WTC11 (cell line): Measurements from ENCODE around the gene CAB39.

Source experiments
- CREM ChIP-seq: sonication (generic); formaldehyde crosslinking; IDR thresholded peaks from 2 replicates; pipeline ENCODE4 v1.8.1; 2022; ENCODE audit warnings: mild to moderate bottlenecking, missing genetic modification reagents, moderate library complexity
- ELF4 ChIP-seq: sonication (generic); formaldehyde crosslinking; IDR thresholded peaks from 2 replicates; pipeline ENCODE4 v1.8.1; 2022; ENCODE audit warnings: low read depth, mild to moderate bottlenecking, moderate library complexity, missing genetic modification reagents
- GABPB1 ChIP-seq: sonication (generic); formaldehyde crosslinking; IDR thresholded peaks from 2 replicates; pipeline ENCODE4 v1.8.1; 2023; ENCODE audit warnings: mild to moderate bottlenecking, missing genetic modification reagents
- GTF2I ChIP-seq: fragments of 250-450 bp; sonication (Bioruptor Pico); conservative IDR thresholded peaks from 2 replicates; pipeline ENCODE4 v1.4.0; 2021; ENCODE audit warnings: mild to moderate bottlenecking
- MXD4 ChIP-seq: fragments of 250-450 bp; sonication (Bioruptor Pico); IDR thresholded peaks from 2 replicates; pipeline ENCODE4 v1.8.0; 2021; ENCODE audit warnings: mild to moderate bottlenecking, moderate library complexity, borderline replicate concordance
- SP1 ChIP-seq: sonication (generic); formaldehyde crosslinking; conservative IDR thresholded peaks from 2 replicates; pipeline ENCODE4 v1.8.1; 2022; ENCODE audit warnings: missing genetic modification reagents
- TP53 ChIP-seq: sonication (generic); formaldehyde crosslinking; IDR thresholded peaks from 2 replicates; pipeline ENCODE4 v1.8.1; 2023; ENCODE audit warnings: mild to moderate bottlenecking, missing genetic modification reagents
- ZNF121 ChIP-seq: sonication (generic); formaldehyde crosslinking; IDR thresholded peaks from 2 replicates; pipeline ENCODE4 v1.8.0; 2023; ENCODE audit warnings: missing genetic modification reagents
- TF ChIP-seq, protein P1 (sequence below): fragments of 200-600 bp; IDR thresholded peaks from 2 replicates; pipeline ENCODE4 v1.8.0; 2022; ENCODE audit warnings: antibody characterized with exemption
- TF ChIP-seq, protein P2 (sequence below): sonication (generic); formaldehyde crosslinking; conservative IDR thresholded peaks from 2 replicates; pipeline ENCODE4 v1.8.1; 2023; ENCODE audit warnings: mild to moderate bottlenecking, low read depth, missing genetic modification reagents, moderate library complexity
- TF ChIP-seq, protein P3 (sequence below): fragments of 250-450 bp; sonication (Bioruptor Pico); IDR thresholded peaks from 2 replicates; pipeline ENCODE4 v1.8.0; 2021; ENCODE audit warnings: mild to moderate bottlenecking
- TF ChIP-seq, protein P4 (sequence below): sonication (generic); formaldehyde crosslinking; IDR thresholded peaks from 2 replicates; pipeline ENCODE4 v1.8.1; 2023; ENCODE audit warnings: mild to moderate bottlenecking, missing genetic modification reagents, moderate library complexity
- TF ChIP-seq, protein P5 (sequence below): sonication (generic); formaldehyde crosslinking; IDR thresholded peaks from 2 replicates; pipeline ENCODE4 v1.8.0; 2022; ENCODE audit warnings: mild to moderate bottlenecking, missing genetic modification reagents

DNA sequence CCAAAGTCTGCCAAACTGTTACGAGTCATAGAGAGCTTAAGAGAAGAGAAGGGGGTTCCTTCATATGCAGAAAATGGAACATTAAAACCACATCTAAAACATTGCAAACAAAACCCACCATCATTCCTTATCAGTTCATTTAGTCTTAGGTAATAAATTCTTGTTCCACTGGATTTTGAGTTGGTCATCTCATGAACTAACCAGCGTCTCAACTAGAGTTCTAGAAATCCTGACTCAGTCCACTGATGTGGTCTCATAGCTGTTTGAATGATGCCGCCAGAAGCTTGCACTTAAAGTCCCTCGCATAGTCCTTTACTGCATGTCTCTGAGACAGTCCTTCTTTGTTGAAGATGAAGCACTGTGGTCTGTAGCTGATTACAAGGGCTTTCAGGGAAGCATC, 15.0 kb upstream of the CAB39 start:
- TF ChIP-seq, protein P1, sequence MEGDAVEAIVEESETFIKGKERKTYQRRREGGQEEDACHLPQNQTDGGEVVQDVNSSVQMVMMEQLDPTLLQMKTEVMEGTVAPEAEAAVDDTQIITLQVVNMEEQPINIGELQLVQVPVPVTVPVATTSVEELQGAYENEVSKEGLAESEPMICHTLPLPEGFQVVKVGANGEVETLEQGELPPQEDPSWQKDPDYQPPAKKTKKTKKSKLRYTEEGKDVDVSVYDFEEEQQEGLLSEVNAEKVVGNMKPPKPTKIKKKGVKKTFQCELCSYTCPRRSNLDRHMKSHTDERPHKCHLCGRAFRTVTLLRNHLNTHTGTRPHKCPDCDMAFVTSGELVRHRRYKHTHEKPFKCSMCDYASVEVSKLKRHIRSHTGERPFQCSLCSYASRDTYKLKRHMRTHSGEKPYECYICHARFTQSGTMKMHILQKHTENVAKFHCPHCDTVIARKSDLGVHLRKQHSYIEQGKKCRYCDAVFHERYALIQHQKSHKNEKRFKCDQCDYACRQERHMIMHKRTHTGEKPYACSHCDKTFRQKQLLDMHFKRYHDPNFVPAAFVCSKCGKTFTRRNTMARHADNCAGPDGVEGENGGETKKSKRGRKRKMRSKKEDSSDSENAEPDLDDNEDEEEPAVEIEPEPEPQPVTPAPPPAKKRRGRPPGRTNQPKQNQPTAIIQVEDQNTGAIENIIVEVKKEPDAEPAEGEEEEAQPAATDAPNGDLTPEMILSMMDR = no peak
- TF ChIP-seq, protein P2, sequence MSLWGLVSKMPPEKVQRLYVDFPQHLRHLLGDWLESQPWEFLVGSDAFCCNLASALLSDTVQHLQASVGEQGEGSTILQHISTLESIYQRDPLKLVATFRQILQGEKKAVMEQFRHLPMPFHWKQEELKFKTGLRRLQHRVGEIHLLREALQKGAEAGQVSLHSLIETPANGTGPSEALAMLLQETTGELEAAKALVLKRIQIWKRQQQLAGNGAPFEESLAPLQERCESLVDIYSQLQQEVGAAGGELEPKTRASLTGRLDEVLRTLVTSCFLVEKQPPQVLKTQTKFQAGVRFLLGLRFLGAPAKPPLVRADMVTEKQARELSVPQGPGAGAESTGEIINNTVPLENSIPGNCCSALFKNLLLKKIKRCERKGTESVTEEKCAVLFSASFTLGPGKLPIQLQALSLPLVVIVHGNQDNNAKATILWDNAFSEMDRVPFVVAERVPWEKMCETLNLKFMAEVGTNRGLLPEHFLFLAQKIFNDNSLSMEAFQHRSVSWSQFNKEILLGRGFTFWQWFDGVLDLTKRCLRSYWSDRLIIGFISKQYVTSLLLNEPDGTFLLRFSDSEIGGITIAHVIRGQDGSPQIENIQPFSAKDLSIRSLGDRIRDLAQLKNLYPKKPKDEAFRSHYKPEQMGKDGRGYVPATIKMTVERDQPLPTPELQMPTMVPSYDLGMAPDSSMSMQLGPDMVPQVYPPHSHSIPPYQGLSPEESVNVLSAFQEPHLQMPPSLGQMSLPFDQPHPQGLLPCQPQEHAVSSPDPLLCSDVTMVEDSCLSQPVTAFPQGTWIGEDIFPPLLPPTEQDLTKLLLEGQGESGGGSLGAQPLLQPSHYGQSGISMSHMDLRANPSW = no peak
- TF ChIP-seq, protein P3, sequence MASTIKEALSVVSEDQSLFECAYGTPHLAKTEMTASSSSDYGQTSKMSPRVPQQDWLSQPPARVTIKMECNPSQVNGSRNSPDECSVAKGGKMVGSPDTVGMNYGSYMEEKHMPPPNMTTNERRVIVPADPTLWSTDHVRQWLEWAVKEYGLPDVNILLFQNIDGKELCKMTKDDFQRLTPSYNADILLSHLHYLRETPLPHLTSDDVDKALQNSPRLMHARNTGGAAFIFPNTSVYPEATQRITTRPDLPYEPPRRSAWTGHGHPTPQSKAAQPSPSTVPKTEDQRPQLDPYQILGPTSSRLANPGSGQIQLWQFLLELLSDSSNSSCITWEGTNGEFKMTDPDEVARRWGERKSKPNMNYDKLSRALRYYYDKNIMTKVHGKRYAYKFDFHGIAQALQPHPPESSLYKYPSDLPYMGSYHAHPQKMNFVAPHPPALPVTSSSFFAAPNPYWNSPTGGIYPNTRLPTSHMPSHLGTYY = no peak
- TF ChIP-seq SP1 (CRISPR knock-in tag) = no peak
- no peak for TF ChIP-seq GTF2I (CRISPR knock-in tag)
- no peak for TF ChIP-seq TP53 (CRISPR knock-in tag)
- TF ChIP-seq ZNF121 (CRISPR knock-in tag) = no peak
- TF ChIP-seq, protein P4, sequence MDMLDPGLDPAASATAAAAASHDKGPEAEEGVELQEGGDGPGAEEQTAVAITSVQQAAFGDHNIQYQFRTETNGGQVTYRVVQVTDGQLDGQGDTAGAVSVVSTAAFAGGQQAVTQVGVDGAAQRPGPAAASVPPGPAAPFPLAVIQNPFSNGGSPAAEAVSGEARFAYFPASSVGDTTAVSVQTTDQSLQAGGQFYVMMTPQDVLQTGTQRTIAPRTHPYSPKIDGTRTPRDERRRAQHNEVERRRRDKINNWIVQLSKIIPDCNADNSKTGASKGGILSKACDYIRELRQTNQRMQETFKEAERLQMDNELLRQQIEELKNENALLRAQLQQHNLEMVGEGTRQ (CRISPR knock-in tag) = no peak
- TF ChIP-seq ELF4 = no peak
- TF ChIP-seq, protein P5, sequence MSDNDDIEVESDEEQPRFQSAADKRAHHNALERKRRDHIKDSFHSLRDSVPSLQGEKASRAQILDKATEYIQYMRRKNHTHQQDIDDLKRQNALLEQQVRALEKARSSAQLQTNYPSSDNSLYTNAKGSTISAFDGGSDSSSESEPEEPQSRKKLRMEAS (CRISPR knock-in tag) = no peak
- no peak for TF ChIP-seq MXD4 (CRISPR knock-in tag)
- TF ChIP-seq CREM (CRISPR knock-in tag) = no peak
- no peak for TF ChIP-seq GABPB1 (CRISPR knock-in tag)
